IMR-90 (cell line): ENCODE results near the gene RASSF5. TPM values are rescaled to one million over a fixed set of nuclear protein-coding genes. Genes with fewer than 3 reads are reported as not detected.

Experiments
- ATAC-seq: fragments of 200-7000 bp; cut with Tn5 transposase; 2 replicates; pipeline ENCODE4 v1.9.1; 2020; ENCODE audit warnings: low read depth, mild to moderate bottlenecking, moderate library complexity
- BruUV-seq: library from RNA; stranded (reverse); fragments of 400-500 nt; replicated peaks from 2 replicates; lab custom pipeline; 2021; lab: Mats Ljungman, UMichigan
- CTCF ChIA-PET: fragments of 300-600 bp; formaldehyde crosslinking; extraction: SDS; loops from one replicate; lab custom pipeline; 2021; ENCODE audit warnings: antibody characterized with exemption; lab: Yijun Ruan, JAX
- POLR2A ChIA-PET: fragments of 300-600 bp; sonication (Branson Sonifier 250); formaldehyde crosslinking; loops from one replicate; lab custom pipeline; 2022; ENCODE audit warnings: antibody characterized with exemption; ENCODE audit not compliant: unreplicated experiment; lab: Charles Lee
- DNase-seq: peaks from one replicate; pipeline ENCODE4 v3.0.0; 2013
- H2AFZ ChIP-seq: replicated peaks from 2 replicates; pipeline ENCODE3; 2013; ENCODE audit warnings: low read length, mild to moderate bottlenecking; ENCODE audit not compliant: poor library complexity
- H2AK5ac ChIP-seq: 2 replicates; pipeline ENCODE4 v1.6.1; 2013; ENCODE audit warnings: low read depth, low read length, inconsistent platforms
- H2AK9ac ChIP-seq: replicated peaks from 2 replicates; pipeline ENCODE3; 2013; ENCODE audit warnings: mild to moderate bottlenecking, low read depth, low read length, moderate library complexity; ENCODE audit not compliant: poor library complexity
- H2BK120ac ChIP-seq: 2 replicates; pipeline ENCODE4 v1.6.1; 2013; ENCODE audit warnings: low read depth, low read length, inconsistent platforms
- H2BK15ac ChIP-seq: 3 replicates; pipeline ENCODE4 v1.6.1; 2013; ENCODE audit warnings: low read depth, low read length, inconsistent platforms
- H2BK20ac ChIP-seq: 2 replicates; pipeline ENCODE4 v1.6.1; 2013; ENCODE audit warnings: low read depth, mild to moderate bottlenecking, inconsistent platforms, low read length, moderate library complexity
- H2BK5ac ChIP-seq: 2 replicates; pipeline ENCODE4 v1.6.1; 2013; ENCODE audit warnings: mild to moderate bottlenecking, low read depth, low read length, inconsistent platforms; ENCODE audit not compliant: poor library complexity, severe bottlenecking
- H3K14ac ChIP-seq: replicated peaks from 2 replicates; pipeline ENCODE4 v1.6.1; 2013; ENCODE audit warnings: low read depth, low read length, inconsistent platforms
- H3K18ac ChIP-seq: 2 replicates; pipeline ENCODE4 v1.6.1; 2013; ENCODE audit warnings: low read depth, low read length, control low read depth
- H3K23ac ChIP-seq: 2 replicates; pipeline ENCODE4 v1.6.1; 2013; ENCODE audit warnings: low read depth, low read length, inconsistent platforms
- H3K27ac ChIP-seq: 2 replicates; pipeline ENCODE4 v1.5.1; 2013; ENCODE audit warnings: mild to moderate bottlenecking, control low read depth, low read length; ENCODE audit not compliant: insufficient read depth
- H3K27me3 ChIP-seq: 2 replicates; pipeline ENCODE4 v1.6.1; 2013; ENCODE audit warnings: low read length; ENCODE audit not compliant: control insufficient read depth, insufficient read depth
- H3K36me3 ChIP-seq: 2 replicates; pipeline ENCODE4 v1.6.1; 2013; ENCODE audit warnings: low read length, mixed read lengths; ENCODE audit not compliant: control insufficient read depth, insufficient read depth
- H3K4ac ChIP-seq: 2 replicates; pipeline ENCODE4 v1.6.1; 2013; ENCODE audit warnings: low read depth, low read length, inconsistent platforms
- H3K4me1 ChIP-seq: 2 replicates; pipeline ENCODE4 v1.6.1; 2013; ENCODE audit warnings: low read length, mixed read lengths; ENCODE audit not compliant: control insufficient read depth, insufficient read depth
- H3K4me2 ChIP-seq: 2 replicates; pipeline ENCODE4 v1.6.1; 2013; ENCODE audit warnings: low read depth, mild to moderate bottlenecking, control low read depth, low read length, moderate library complexity
- H3K4me3 ChIP-seq: 2 replicates; pipeline ENCODE4 v1.5.1; 2013; ENCODE audit warnings: low read depth, mild to moderate bottlenecking, control low read depth, low read length, moderate library complexity; ENCODE audit not compliant: insufficient read depth
- H3K56ac ChIP-seq: 2 replicates; pipeline ENCODE4 v1.6.1; 2013; ENCODE audit warnings: low read length, inconsistent platforms; ENCODE audit not compliant: insufficient read depth; ENCODE audit errors: extremely low read depth
- H3K79me1 ChIP-seq, 2 experiments: 2 replicates each; pipeline ENCODE4 v1.6.1; 2013; ENCODE audit warnings: low read length in 2 of 2, inconsistent platforms in 1 of 2, low read depth in 1 of 2
- H3K9ac ChIP-seq: 2 replicates; pipeline ENCODE4 v1.6.1; 2013; ENCODE audit warnings: low read depth, low read length, control low read depth
- H3K9me1 ChIP-seq: 2 replicates; pipeline ENCODE4 v1.6.1; 2013; ENCODE audit warnings: low read length, inconsistent platforms; ENCODE audit not compliant: insufficient read depth
- H3K9me3 ChIP-seq: 2 replicates; pipeline ENCODE4 v1.6.1; 2013; ENCODE audit warnings: low read length; ENCODE audit not compliant: control insufficient read depth, insufficient read depth
- H4K20me1 ChIP-seq: 2 replicates; pipeline ENCODE4 v1.6.1; 2013; ENCODE audit warnings: low read length, inconsistent platforms; ENCODE audit not compliant: insufficient read depth
- H4K5ac ChIP-seq: 2 replicates; pipeline ENCODE4 v1.6.1; 2013; ENCODE audit warnings: mild to moderate bottlenecking, low read depth, low read length, control low read depth
- H4K8ac ChIP-seq, 2 experiments: 2 replicates each; pipeline ENCODE4 v1.6.1; 2013; ENCODE audit warnings: low read depth in 2 of 2, low read length in 2 of 2, control low read depth in 1 of 2, inconsistent platforms in 1 of 2
- H4K91ac ChIP-seq: 2 replicates; pipeline ENCODE4 v1.6.1; 2013; ENCODE audit warnings: low read depth, low read length, inconsistent platforms; ENCODE audit not compliant: insufficient read depth
- BHLHE40 ChIP-seq: fragments of 150-350 bp; IDR thresholded peaks from 2 replicates; pipeline ENCODE4 v1.6.1; 2016; ENCODE audit warnings: mild to moderate bottlenecking, low read depth, low read length
- CEBPB ChIP-seq: IDR thresholded peaks from 2 replicates; pipeline ENCODE4 v1.6.1; 2012; ENCODE audit warnings: low read depth, low read length, improper control_type of control experiment
- CHD1 ChIP-seq: IDR thresholded peaks from 2 replicates; pipeline ENCODE4 v1.6.1; 2012; ENCODE audit warnings: low read depth, low read length, improper control_type of control experiment
- FOS ChIP-seq: fragments of 150-350 bp; IDR thresholded peaks from 2 replicates; pipeline ENCODE4 v1.6.1; 2016; ENCODE audit warnings: low read depth, low read length
- MAFK ChIP-seq: IDR thresholded peaks from 2 replicates; pipeline ENCODE4 v1.6.1; 2012; ENCODE audit warnings: low read depth, low read length, improper control_type of control experiment
- MAZ ChIP-seq: IDR thresholded peaks from 2 replicates; pipeline ENCODE4 v1.6.1; 2012; ENCODE audit warnings: low read depth, mild to moderate bottlenecking, low read length, improper control_type of control experiment, moderate library complexity, borderline replicate concordance
- MXI1 ChIP-seq: IDR thresholded peaks from 2 replicates; pipeline ENCODE4 v1.6.1; 2012; ENCODE audit warnings: low read depth, mild to moderate bottlenecking, low read length, moderate library complexity, borderline replicate concordance
- NFE2L2 ChIP-seq: fragments of 150-350 bp; IDR thresholded peaks from 2 replicates; pipeline ENCODE4 v1.6.1; 2016; ENCODE audit warnings: low read depth, mild to moderate bottlenecking, low read length
- POLR2A ChIP-seq: IDR thresholded peaks from 2 replicates; pipeline ENCODE4 v1.6.1; 2012; ENCODE audit warnings: mild to moderate bottlenecking, low read depth, low read length
- RAD21 ChIP-seq: IDR thresholded peaks from 2 replicates; pipeline ENCODE4 v1.6.1; 2012; ENCODE audit warnings: low read length, improper control_type of control experiment
- RCOR1 ChIP-seq: IDR thresholded peaks from 2 replicates; pipeline ENCODE4 v1.6.1; 2012; ENCODE audit warnings: mild to moderate bottlenecking, low read length, improper control_type of control experiment; ENCODE audit not compliant: insufficient replicate concordance
- RFX5 ChIP-seq: IDR thresholded peaks from 2 replicates; pipeline ENCODE4 v1.8.0; 2012; ENCODE audit warnings: low read depth, mild to moderate bottlenecking, low read length, moderate library complexity
- SMC3 ChIP-seq: fragments of 150-350 bp; IDR thresholded peaks from 2 replicates; pipeline ENCODE4 v1.6.1; 2016; ENCODE audit warnings: low read depth, mild to moderate bottlenecking, antibody characterized with exemption, low read length, moderate library complexity
- WGBS, 2 experiments: methylation state at CpG; one replicate each; pipeline versions ENCODE4 v1.1.5 to v1.1.7; 2013; ENCODE audit warnings: missing lambda C conversion rate in 2 of 2; ENCODE audit not compliant: insufficient read length in 1 of 2; ENCODE audit errors: extremely low coverage in 2 of 2; 5-methylcytosine and 5-hydroxymethylcytosine counted together
- dilution Hi-C: fragments of 300-500 bp; cut with HindIII; formaldehyde crosslinking; loops from one replicate; pipeline ENCODE4 v1.14.3; 2018; ENCODE audit warnings: low sequenced_read_pairs; ENCODE audit not compliant: unreplicated experiment
- in situ Hi-C: fragments of 300-500 bp; cut with MboI; formaldehyde crosslinking; loops from 3 replicates; pipeline ENCODE4 v1.14.3; 2019; ENCODE audit warnings: low sequenced_read_pairs, inconsistent platforms, mixed read lengths
- intact Hi-C: fragments of 100-400 bp; cut with micrococcal nuclease; formaldehyde crosslinking; loops from 2 replicates; pipeline ENCODE4 v1.10.0; 2022
- polyA plus RNA-seq, 3 experiments: library from polyadenylated mRNA; depleted of rRNA; stranded (reverse); fragments of >200 nt; gene quantifications; 2 replicates each; pipeline ENCODE4 v1.2.3, GENCODE V29; 2012; ENCODE audit warnings: low replicate concordance in 1 of 3
- total RNA-seq: library from RNA; depleted of rRNA; stranded (reverse); fragments of >200 nt; gene quantifications from 2 replicates; pipeline ENCODE4 v1.2.3, GENCODE V29; 2012
- TF ChIP-seq, protein P1 (sequence below): fragments of 150-350 bp; IDR thresholded peaks from 2 replicates; pipeline ENCODE4 v1.6.1; 2016; ENCODE audit warnings: low read depth, mild to moderate bottlenecking, low read length, moderate library complexity, borderline replicate concordance
- TF ChIP-seq, protein P2 (sequence below): fragments of 150-350 bp; IDR thresholded peaks from 2 replicates; pipeline ENCODE4 v1.6.1; 2017; ENCODE audit warnings: mild to moderate bottlenecking, antibody characterized with exemption, low read length, low read depth
- TF ChIP-seq, protein P3 (sequence below): conservative IDR thresholded peaks from 2 replicates; pipeline ENCODE4 v1.5.1; 2012; ENCODE audit warnings: mild to moderate bottlenecking, low read depth, low read length, improper control_type of control experiment

RASSF5 gene
- total and polyA plus RNA-seq, 2 of the 4 experiments (the other 2 are of a cell fraction), result 0.18 to 1.1 TPM

DNA sequence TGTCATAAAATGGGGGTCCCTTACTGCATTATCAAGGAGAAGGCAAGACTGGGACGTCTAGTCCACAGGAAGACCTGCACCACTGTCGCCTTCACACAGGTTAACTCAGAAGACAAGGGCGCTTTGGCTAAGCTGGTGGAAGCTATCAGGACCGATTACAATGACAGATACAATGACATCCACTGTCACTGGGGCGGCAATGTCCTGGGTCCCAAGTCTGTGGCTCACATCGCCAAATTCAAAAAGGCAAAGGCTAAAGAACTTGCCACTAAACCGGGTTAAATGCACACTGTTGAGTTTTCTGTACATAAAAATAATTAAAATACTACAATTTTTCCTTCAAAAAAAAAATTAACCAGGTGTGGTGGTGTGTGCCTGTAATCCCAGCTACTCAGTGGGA lies 22.1 kb downstream of the RASSF5 start:
- 80% methylated on average over 1 of the region's 7 CpGs; no CpG with 5 or more reads in 1 of the 2 experiments for WGBS, 2 experiments
- H4K8ac ChIP-seq, result no peak overlapping the region
- H3K9me3 ChIP-seq, result no peaks in the 10 kb centered on the region
- no peak overlapping the region for H3K18ac ChIP-seq
- H2AFZ ChIP-seq, result no peak overlapping the region
- no peaks in the 10 kb centered on the region; the same call in 1 of the 2 replicates for H4K20me1 ChIP-seq
- H2AK9ac ChIP-seq, result no peak overlapping the region
- no peaks in the 10 kb centered on the region for H3K36me3 ChIP-seq
- H3K27ac ChIP-seq, result no peak overlapping the region
- no peak overlapping the region for H4K5ac ChIP-seq
- H2AK5ac ChIP-seq, result no peak overlapping the region
- TF ChIP-seq RFX5 (no peak), RAD21 (no peak), RCOR1 (no peak), CHD1 (no peak), SMC3 (no peak), POLR2A (no peak), MAZ (no peak), FOS (no peak), MAFK (no peak), MXI1 (no peak), NFE2L2 (no peak), BHLHE40 (no peak), CEBPB (no peak)
- TF ChIP-seq, protein P1, sequence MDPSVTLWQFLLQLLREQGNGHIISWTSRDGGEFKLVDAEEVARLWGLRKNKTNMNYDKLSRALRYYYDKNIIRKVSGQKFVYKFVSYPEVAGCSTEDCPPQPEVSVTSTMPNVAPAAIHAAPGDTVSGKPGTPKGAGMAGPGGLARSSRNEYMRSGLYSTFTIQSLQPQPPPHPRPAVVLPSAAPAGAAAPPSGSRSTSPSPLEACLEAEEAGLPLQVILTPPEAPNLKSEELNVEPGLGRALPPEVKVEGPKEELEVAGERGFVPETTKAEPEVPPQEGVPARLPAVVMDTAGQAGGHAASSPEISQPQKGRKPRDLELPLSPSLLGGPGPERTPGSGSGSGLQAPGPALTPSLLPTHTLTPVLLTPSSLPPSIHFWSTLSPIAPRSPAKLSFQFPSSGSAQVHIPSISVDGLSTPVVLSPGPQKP, result no peak
- TF ChIP-seq, protein P2, sequence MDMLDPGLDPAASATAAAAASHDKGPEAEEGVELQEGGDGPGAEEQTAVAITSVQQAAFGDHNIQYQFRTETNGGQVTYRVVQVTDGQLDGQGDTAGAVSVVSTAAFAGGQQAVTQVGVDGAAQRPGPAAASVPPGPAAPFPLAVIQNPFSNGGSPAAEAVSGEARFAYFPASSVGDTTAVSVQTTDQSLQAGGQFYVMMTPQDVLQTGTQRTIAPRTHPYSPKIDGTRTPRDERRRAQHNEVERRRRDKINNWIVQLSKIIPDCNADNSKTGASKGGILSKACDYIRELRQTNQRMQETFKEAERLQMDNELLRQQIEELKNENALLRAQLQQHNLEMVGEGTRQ, result no peak
- TF ChIP-seq, protein P3, sequence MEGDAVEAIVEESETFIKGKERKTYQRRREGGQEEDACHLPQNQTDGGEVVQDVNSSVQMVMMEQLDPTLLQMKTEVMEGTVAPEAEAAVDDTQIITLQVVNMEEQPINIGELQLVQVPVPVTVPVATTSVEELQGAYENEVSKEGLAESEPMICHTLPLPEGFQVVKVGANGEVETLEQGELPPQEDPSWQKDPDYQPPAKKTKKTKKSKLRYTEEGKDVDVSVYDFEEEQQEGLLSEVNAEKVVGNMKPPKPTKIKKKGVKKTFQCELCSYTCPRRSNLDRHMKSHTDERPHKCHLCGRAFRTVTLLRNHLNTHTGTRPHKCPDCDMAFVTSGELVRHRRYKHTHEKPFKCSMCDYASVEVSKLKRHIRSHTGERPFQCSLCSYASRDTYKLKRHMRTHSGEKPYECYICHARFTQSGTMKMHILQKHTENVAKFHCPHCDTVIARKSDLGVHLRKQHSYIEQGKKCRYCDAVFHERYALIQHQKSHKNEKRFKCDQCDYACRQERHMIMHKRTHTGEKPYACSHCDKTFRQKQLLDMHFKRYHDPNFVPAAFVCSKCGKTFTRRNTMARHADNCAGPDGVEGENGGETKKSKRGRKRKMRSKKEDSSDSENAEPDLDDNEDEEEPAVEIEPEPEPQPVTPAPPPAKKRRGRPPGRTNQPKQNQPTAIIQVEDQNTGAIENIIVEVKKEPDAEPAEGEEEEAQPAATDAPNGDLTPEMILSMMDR, result no peak
- H2BK120ac ChIP-seq, result no peak overlapping the region
- no peak overlapping the region for H3K9ac ChIP-seq
- no peak overlapping the region for H3K4me3 ChIP-seq
- H4K91ac ChIP-seq, result no peak overlapping the region
- H3K4me1 ChIP-seq, result no peaks in the 10 kb centered on the region
- no peak overlapping the region for H2BK15ac ChIP-seq
- H3K14ac ChIP-seq, result no peak overlapping the region
- no peak overlapping the region for H3K56ac ChIP-seq
- no peak overlapping the region for H3K4ac ChIP-seq
- ATAC-seq (no peak), DNase-seq (no peak)
- H2BK5ac ChIP-seq, result no peak overlapping the region
- ChIA-PET CTCF (no interaction called here), POLR2A (no interaction called here)
- intact Hi-C loops (no loop called here), in situ Hi-C loops (no loop called here), dilution Hi-C loops (no loop called here)
- BruUV-seq, result no TSS peak
- H3K4me2 ChIP-seq, result no peak overlapping the region
- H2BK20ac ChIP-seq, result no peak overlapping the region
- H3K27me3 ChIP-seq, result peaks cover 3% of the 10 kb centered on the region
- no peaks in the 10 kb centered on the region for H3K79me1 ChIP-seq
- H3K9me1 ChIP-seq, result peaks cover 3% of the 10 kb centered on the region
- no peak overlapping the region for H3K23ac ChIP-seq
